ENCODE results near the gene COL16A1.

COL16A1 gene

GRCh38 chr1:31679676-31680230 is 24.1 kb downstream of the COL16A1 start:
- no peaks in the 10 kb centered on the region for H3K36me3 ChIP-seq (replicated peaks; ENCODE audit: insufficient read depth, low read length)
- H3K4me1 ChIP-seq (ENCODE audit: low read length) = no peaks in the 10 kb centered on the region
- H3K4me2 ChIP-seq (ENCODE audit: low read depth, low read length) = no peak overlapping the region
- DNase-seq = no peak
- peaks cover 97% of the 10 kb centered on the region for H3K27me3 ChIP-seq (replicated peaks; ENCODE audit: insufficient read depth, low read length)
- no peaks in the 10 kb centered on the region for H3K9me2 ChIP-seq (replicated peaks; ENCODE audit: insufficient read depth, low read length)
- no peak overlapping the region for H3K9ac ChIP-seq (ENCODE audit: low read length)
- H3F3A ChIP-seq (ENCODE audit: insufficient read depth, low read length) = no peaks in the 10 kb centered on the region
- H2AFZ ChIP-seq (ENCODE audit: low read length) = no peak overlapping the region
- no peaks in the 10 kb centered on the region for H3K79me2 ChIP-seq (ENCODE audit: low read length)
- no peaks in the 10 kb centered on the region for H3K9me3 ChIP-seq (replicated peaks; ENCODE audit: insufficient read depth, low read length)
- H3K27ac ChIP-seq (ENCODE audit: low read length) = no peak overlapping the region
- no peak overlapping the region for H3K4me3 ChIP-seq (ENCODE audit: low read length)
- H4K20me1 ChIP-seq (ENCODE audit: insufficient read depth, low read length) = no peaks in the 10 kb centered on the region
- TF ChIP-seq CTCF (IDR thresholded peaks at IDR 0.05; ENCODE audit: low read length) (no peak), EZH2phosphoT487 (IDR thresholded peaks at IDR 0.05; ENCODE audit: low read length) (no peak), EZH2 (optimal IDR thresholded peaks at IDR 0.05; ENCODE audit: low read depth, low read length) (no peak)

- Histone ChIP-seq H4K20me1 (ENCODE audit: insufficient read depth, low read length) (no peaks in the 10 kb centered on the region), H2AFZ (ENCODE audit: low read length) (no peak overlapping the region), H3K9me2 (replicated peaks; ENCODE audit: insufficient read depth, low read length) (no peaks in the 10 kb centered on the region), H3K79me2 (ENCODE audit: low read length) (no peaks in the 10 kb centered on the region), H3K27ac (ENCODE audit: low read length) (no peak overlapping the region), H3K4me1 (ENCODE audit: low read length) (no peaks in the 10 kb centered on the region), H3K27me3 (replicated peaks; ENCODE audit: insufficient read depth, low read length) (peaks cover 97% of the 10 kb centered on the region), H3K4me2 (ENCODE audit: low read depth, low read length) (no peak overlapping the region), H3F3A (ENCODE audit: insufficient read depth, low read length) (no peaks in the 10 kb centered on the region), H3K36me3 (replicated peaks; ENCODE audit: insufficient read depth, low read length) (no peaks in the 10 kb centered on the region), H3K4me3 (ENCODE audit: low read length) (no peak overlapping the region), H3K9ac (ENCODE audit: low read length) (no peak overlapping the region), H3K9me3 (replicated peaks; ENCODE audit: insufficient read depth, low read length) (no peaks in the 10 kb centered on the region)
- TF ChIP-seq CTCF (IDR thresholded peaks at IDR 0.05; ENCODE audit: low read length) (no peak), EZH2 (optimal IDR thresholded peaks at IDR 0.05; ENCODE audit: low read depth, low read length) (no peak), EZH2phosphoT487 (IDR thresholded peaks at IDR 0.05; ENCODE audit: low read length) (no peak)
- DNase-seq = no peak
Observed at GRCh38 chr1:31679091-31679490, 24.7 kb downstream of the COL16A1 start.

- DNase-seq = no peak
- TF ChIP-seq EZH2 (optimal IDR thresholded peaks at IDR 0.05; ENCODE audit: low read depth, low read length) (no peak), EZH2phosphoT487 (IDR thresholded peaks at IDR 0.05; ENCODE audit: low read length) (no peak), CTCF (IDR thresholded peaks at IDR 0.05; ENCODE audit: low read length) (no peak)
- no peaks in the 10 kb centered on the region for H3K36me3 ChIP-seq (replicated peaks; ENCODE audit: insufficient read depth, low read length)
- H3K4me3 ChIP-seq (ENCODE audit: low read length) = no peak overlapping the region
- peaks cover 97% of the 10 kb centered on the region for H3K27me3 ChIP-seq (replicated peaks; ENCODE audit: insufficient read depth, low read length)
- no peaks in the 10 kb centered on the region for H3F3A ChIP-seq (ENCODE audit: insufficient read depth, low read length)
- no peak overlapping the region for H3K27ac ChIP-seq (ENCODE audit: low read length)
- H3K9me3 ChIP-seq (replicated peaks; ENCODE audit: insufficient read depth, low read length) = no peaks in the 10 kb centered on the region
- no peak overlapping the region for H3K9ac ChIP-seq (ENCODE audit: low read length)
- H2AFZ ChIP-seq (ENCODE audit: low read length) = no peak overlapping the region
- no peaks in the 10 kb centered on the region for H3K9me2 ChIP-seq (replicated peaks; ENCODE audit: insufficient read depth, low read length)
- no peak overlapping the region for H3K4me2 ChIP-seq (ENCODE audit: low read depth, low read length)
- H3K4me1 ChIP-seq (ENCODE audit: low read length) = no peaks in the 10 kb centered on the region
- no peaks in the 10 kb centered on the region for H4K20me1 ChIP-seq (ENCODE audit: insufficient read depth, low read length)
- H3K79me2 ChIP-seq (ENCODE audit: low read length) = no peaks in the 10 kb centered on the region
Observed at GRCh38 chr1:31678681-31679080, 25.1 kb downstream of the COL16A1 start.

All from MM.1S (cell line).